ENCODE measurements around the gene LDLRAD3. TPM values are rescaled to one million over a fixed set of nuclear protein-coding genes. Genes with fewer than 3 reads are reported as not detected.
A peak's percentile ranks its signal among the peaks of the same experiment; 100 is the strongest.

The LDLRAD3 gene
- total RNA-seq, 1 experiment from 2014 or later = 15.3 TPM

- intact Hi-C loops (cut with micrococcal nuclease) = loop anchor here (1.0 to 10.0 kb wide), 4 partner anchors 95 to 516 kb away; no protein-coding TSS in a partner anchor
- no peak overlapping the region for H3K9ac ChIP-seq (ENCODE audit: low read length)
- H3K4me3 ChIP-seq (ENCODE audit: low read length) = no peak overlapping the region
- no peak overlapping the region for H2AFZ ChIP-seq (ENCODE audit: low read length)
- no peak overlapping the region for H3K27ac ChIP-seq (ENCODE audit: low read length)
- H3K79me2 ChIP-seq (ENCODE audit: low read length) = no peaks in the 10 kb centered on the region
- CTCF ChIA-PET = interaction anchor here (0.6 to 3.6 kb wide), 9 partner anchors 18 to 673 kb away, joined by 3 to 43 read pairs (median 4); no protein-coding TSS in a partner anchor
- no TSS peak for BruUV-seq (replicated peaks)
- H3F3A ChIP-seq (ENCODE audit: low read length, unreplicated experiment) = no peaks in the 10 kb centered on the region
- ATAC-seq = peak; percentile 69
- H3K9me3 ChIP-seq (ENCODE audit: low read length) = no peaks in the 10 kb centered on the region
- no peaks in the 10 kb centered on the region for H3K9me2 ChIP-seq (replicated peaks; ENCODE audit: low read length)
- TF ChIP-seq EZH2 (IDR thresholded peaks at IDR 0.05; ENCODE audit: low read length, unreplicated experiment) = no peak
- TF ChIP-seq, protein P1, sequence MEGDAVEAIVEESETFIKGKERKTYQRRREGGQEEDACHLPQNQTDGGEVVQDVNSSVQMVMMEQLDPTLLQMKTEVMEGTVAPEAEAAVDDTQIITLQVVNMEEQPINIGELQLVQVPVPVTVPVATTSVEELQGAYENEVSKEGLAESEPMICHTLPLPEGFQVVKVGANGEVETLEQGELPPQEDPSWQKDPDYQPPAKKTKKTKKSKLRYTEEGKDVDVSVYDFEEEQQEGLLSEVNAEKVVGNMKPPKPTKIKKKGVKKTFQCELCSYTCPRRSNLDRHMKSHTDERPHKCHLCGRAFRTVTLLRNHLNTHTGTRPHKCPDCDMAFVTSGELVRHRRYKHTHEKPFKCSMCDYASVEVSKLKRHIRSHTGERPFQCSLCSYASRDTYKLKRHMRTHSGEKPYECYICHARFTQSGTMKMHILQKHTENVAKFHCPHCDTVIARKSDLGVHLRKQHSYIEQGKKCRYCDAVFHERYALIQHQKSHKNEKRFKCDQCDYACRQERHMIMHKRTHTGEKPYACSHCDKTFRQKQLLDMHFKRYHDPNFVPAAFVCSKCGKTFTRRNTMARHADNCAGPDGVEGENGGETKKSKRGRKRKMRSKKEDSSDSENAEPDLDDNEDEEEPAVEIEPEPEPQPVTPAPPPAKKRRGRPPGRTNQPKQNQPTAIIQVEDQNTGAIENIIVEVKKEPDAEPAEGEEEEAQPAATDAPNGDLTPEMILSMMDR (conservative IDR thresholded peaks at IDR 0.05; ENCODE audit: low read depth, low read length) = peak; percentile 68
- no peak for TF ChIP-seq EZH2phosphoT487 (IDR thresholded peaks at IDR 0.05; ENCODE audit: borderline replicate concordance, low read length)
- H4K20me1 ChIP-seq (ENCODE audit: low read length) = no peaks in the 10 kb centered on the region
- POLR2A ChIA-PET (ENCODE audit: unreplicated experiment) = no interaction called here
- H3K4me2 ChIP-seq (ENCODE audit: low read length) = no peak overlapping the region
- H3K36me3 ChIP-seq (ENCODE audit: low read depth, low read length) = 0 out of 2 replicates have a peak, but pooled peaks cover 3% of the 10 kb centered on the region
- DNase-seq = peak; percentile 29
- H3K4me1 ChIP-seq (ENCODE audit: insufficient read depth, low read length) = peaks cover 11% of the 10 kb centered on the region
- H3K27me3 ChIP-seq (ENCODE audit: low read length) = no peaks in the 10 kb centered on the region
Observed at GRCh38 chr11:36131721-36132397, 188.0 kb downstream of the LDLRAD3 start.

DNA sequence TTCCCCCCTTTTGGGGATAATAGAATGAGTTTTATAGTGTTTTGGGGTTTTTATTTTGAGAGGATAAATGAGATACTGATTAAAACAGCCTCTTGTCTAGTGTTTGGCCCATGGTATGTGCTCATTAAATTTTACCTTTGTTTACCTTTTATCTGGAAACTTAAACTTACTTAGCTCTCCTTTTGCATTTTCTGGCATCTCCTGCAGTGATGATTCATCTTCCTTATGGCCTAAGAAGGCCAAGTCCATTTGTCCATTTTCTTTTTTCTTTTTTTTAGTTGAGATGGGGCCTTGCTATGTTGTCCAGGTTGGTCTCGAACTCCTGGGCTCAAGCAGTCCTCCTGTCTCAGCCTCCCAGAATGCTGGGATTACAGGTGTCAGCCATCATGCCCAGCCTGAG, 189.1 kb downstream of the LDLRAD3 start:
- Histone ChIP-seq H3K9ac (ENCODE audit: low read length) (no peak overlapping the region), H3K4me2 (ENCODE audit: low read length) (no peak overlapping the region), H3K4me3 (ENCODE audit: low read length) (no peak overlapping the region), H3F3A (ENCODE audit: low read length, unreplicated experiment) (no peaks in the 10 kb centered on the region), H3K9me3 (ENCODE audit: low read length) (no peaks in the 10 kb centered on the region), H3K4me1 (ENCODE audit: insufficient read depth, low read length) (peaks cover 11% of the 10 kb centered on the region), H3K9me2 (replicated peaks; ENCODE audit: low read length) (no peaks in the 10 kb centered on the region), H3K27me3 (ENCODE audit: low read length) (no peaks in the 10 kb centered on the region), H2AFZ (ENCODE audit: low read length) (no peak overlapping the region), H3K36me3 (ENCODE audit: low read depth, low read length) (0 out of 2 replicates have a peak, but pooled peaks cover 3% of the 10 kb centered on the region), H4K20me1 (ENCODE audit: low read length) (no peaks in the 10 kb centered on the region), H3K79me2 (ENCODE audit: low read length) (no peaks in the 10 kb centered on the region), H3K27ac (ENCODE audit: low read length) (no peak overlapping the region)
- POLR2A ChIA-PET (ENCODE audit: unreplicated experiment) = interaction anchor here (0.7 kb wide), 1 partner anchor 346 kb away, joined by 25 read pairs; no protein-coding TSS in a partner anchor
- CTCF ChIA-PET = interaction anchor here (2.0 to 3.6 kb wide), 2 partner anchors 17 to 311 kb away, joined by 10 to 43 read pairs; no protein-coding TSS in a partner anchor
- DNase-seq (peak; percentile 27), ATAC-seq (peak; percentile 32)
- BruUV-seq (replicated peaks) = no TSS peak
- TF ChIP-seq, protein P1 (conservative IDR thresholded peaks at IDR 0.05; ENCODE audit: low read depth, low read length) = no peak
- no peak for TF ChIP-seq EZH2 (IDR thresholded peaks at IDR 0.05; ENCODE audit: low read length, unreplicated experiment)
- no peak for TF ChIP-seq EZH2phosphoT487 (IDR thresholded peaks at IDR 0.05; ENCODE audit: borderline replicate concordance, low read length)
- intact Hi-C loops (cut with micrococcal nuclease) = loop anchor here (5.0 to 10.0 kb wide), 2 partner anchors 96 to 418 kb away; no protein-coding TSS in a partner anchor

GRCh38 chr11:36135076-36135475, 191.2 kb downstream of the LDLRAD3 start:
- TF ChIP-seq EZH2phosphoT487 (IDR thresholded peaks at IDR 0.05; ENCODE audit: borderline replicate concordance, low read length) (no peak), EZH2 (IDR thresholded peaks at IDR 0.05; ENCODE audit: low read length, unreplicated experiment) (no peak)
- TF ChIP-seq, protein P1 (conservative IDR thresholded peaks at IDR 0.05; ENCODE audit: low read depth, low read length) = no peak
- BruUV-seq (replicated peaks) = no TSS peak
- H3K36me3 ChIP-seq (ENCODE audit: low read depth, low read length) = 0 out of 2 replicates have a peak, but pooled peaks cover 3% of the 10 kb centered on the region
- H3K4me2 ChIP-seq (ENCODE audit: low read length) = no peak overlapping the region
- no peak overlapping the region for H3K27ac ChIP-seq (ENCODE audit: low read length)
- DNase-seq (no peak), ATAC-seq (no peak)
- POLR2A ChIA-PET (ENCODE audit: unreplicated experiment) = no interaction called here
- H3K4me1 ChIP-seq (ENCODE audit: insufficient read depth, low read length) = peaks cover 11% of the 10 kb centered on the region
- H3K9me3 ChIP-seq (ENCODE audit: low read length) = no peaks in the 10 kb centered on the region
- no peaks in the 10 kb centered on the region for H3K27me3 ChIP-seq (ENCODE audit: low read length)
- intact Hi-C loops (cut with micrococcal nuclease) = loop anchor here (10.0 kb wide), 1 partner anchor 420 kb away; no protein-coding TSS in a partner anchor
- no peak overlapping the region for H3K9ac ChIP-seq (ENCODE audit: low read length)
- H3K9me2 ChIP-seq (replicated peaks; ENCODE audit: low read length) = no peaks in the 10 kb centered on the region
- H3F3A ChIP-seq (ENCODE audit: low read length, unreplicated experiment) = no peaks in the 10 kb centered on the region
- no peak overlapping the region for H2AFZ ChIP-seq (ENCODE audit: low read length)
- CTCF ChIA-PET = no interaction called here
- no peaks in the 10 kb centered on the region for H3K79me2 ChIP-seq (ENCODE audit: low read length)
- H3K4me3 ChIP-seq (ENCODE audit: low read length) = no peak overlapping the region
- no peaks in the 10 kb centered on the region for H4K20me1 ChIP-seq (ENCODE audit: low read length)

Data from PC-3 (cell line).